DMS53 treated with DMSO at 0.1 percent for 48 hours (cell line): Measurements from ENCODE around the gene EGFR.

Experiments used
- DNase-seq: peaks from one replicate; lab custom pipeline; 2025; ENCODE audit not compliant: unreplicated experiment; lab: John Stamatoyannopoulos, UW

EGFR gene

DNA sequence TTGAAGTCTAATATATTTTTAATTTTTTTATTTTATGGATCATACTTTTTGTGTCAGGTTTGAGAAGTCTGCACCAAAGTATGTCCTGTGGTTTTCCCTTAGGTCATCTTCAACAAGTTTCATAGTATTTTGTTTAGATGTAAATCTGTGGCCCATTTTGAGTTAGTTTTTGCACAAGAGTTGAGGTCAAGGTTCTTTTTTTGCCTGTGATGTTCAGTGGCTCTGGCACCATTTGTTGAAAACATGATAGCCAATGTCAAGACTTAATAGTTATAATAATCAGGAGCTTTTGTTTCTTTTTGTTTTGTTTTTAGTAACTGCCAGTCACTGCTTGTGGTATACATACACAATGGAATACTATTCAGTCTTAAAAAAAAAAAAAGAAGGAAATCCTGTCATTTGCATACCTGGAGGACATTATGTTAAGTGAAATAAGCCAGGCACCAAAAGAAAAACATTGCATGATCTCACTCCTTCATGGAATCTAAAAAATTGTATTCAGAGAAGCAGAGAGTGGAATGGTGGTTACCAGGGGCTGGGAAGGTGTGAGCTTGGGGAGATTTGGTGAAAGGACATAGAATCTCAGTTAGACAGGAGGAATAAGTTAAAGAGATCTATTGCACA lies 61.3 kb downstream of the EGFR start:
- no peak for DNase-seq

- no peak for DNase-seq
Observed at GRCh38 chr7:55081068-55081467, 62.3 kb downstream of the EGFR start.

DNA sequence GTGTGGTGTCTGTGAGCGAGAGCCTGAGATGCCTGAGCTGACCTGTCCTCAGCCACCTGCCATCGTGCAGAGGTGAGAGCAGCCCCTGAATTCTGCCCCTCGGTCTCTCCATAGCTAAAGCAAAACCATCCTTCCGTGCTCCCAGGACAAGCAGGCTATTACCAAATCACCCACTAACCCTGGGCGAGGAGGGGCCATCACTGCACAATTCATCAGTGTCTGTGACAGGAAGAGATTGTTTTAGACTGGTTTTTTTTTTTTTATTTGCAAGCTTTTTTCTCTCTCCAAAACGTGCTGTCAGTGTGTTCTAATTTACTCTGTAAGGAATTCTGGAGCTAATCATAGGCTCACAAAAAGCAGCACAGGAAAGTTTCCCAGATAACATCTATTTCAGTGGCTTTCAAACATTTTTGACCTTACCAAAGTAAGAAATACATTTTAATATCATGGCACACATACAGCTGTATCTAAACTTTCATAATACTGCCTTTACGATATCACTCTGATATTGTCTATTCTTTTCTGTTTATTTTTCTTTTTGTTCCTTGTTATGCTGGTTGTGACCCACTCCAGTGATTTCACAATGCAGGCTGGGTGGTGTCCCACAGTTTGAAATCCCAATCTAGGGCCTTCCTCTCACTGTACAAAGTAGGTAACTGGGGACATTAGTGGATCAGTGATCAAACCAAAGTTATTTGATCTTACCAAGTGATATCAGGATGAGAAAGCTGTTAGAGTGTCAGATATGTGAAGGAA lies 62.8 kb downstream of the EGFR start:
- DNase-seq, result no peak

- no peak for DNase-seq
Observed at GRCh38 chr7:55082228-55082603, 63.4 kb downstream of the EGFR start.

DNA sequence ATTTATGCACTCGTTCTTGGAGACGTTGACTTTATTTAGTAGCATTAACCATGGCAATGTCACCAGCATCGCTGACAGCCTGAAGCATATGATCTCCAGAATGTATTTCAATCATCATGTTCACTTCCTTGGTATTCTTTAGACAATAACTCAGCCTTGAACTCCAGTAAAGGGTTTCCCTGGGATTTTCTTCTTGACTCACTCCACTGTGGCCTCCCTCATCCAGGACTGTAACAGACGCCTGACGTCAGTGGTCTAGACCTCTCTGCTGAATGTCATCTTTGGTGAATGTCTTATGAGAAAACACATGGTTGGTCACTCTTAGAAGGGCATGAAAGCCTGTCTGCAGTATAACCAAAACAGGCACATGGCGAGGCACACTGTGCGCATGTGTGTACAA lies 64.4 kb downstream of the EGFR start:
- DNase-seq, result no peak

- DNase-seq, result no peak
Observed at GRCh38 chr7:55084307-55084706, 65.5 kb downstream of the EGFR start.

- DNase-seq, result no peak
Observed at GRCh38 chr7:55085511-55086412, 66.9 kb downstream of the EGFR start.

DNA sequence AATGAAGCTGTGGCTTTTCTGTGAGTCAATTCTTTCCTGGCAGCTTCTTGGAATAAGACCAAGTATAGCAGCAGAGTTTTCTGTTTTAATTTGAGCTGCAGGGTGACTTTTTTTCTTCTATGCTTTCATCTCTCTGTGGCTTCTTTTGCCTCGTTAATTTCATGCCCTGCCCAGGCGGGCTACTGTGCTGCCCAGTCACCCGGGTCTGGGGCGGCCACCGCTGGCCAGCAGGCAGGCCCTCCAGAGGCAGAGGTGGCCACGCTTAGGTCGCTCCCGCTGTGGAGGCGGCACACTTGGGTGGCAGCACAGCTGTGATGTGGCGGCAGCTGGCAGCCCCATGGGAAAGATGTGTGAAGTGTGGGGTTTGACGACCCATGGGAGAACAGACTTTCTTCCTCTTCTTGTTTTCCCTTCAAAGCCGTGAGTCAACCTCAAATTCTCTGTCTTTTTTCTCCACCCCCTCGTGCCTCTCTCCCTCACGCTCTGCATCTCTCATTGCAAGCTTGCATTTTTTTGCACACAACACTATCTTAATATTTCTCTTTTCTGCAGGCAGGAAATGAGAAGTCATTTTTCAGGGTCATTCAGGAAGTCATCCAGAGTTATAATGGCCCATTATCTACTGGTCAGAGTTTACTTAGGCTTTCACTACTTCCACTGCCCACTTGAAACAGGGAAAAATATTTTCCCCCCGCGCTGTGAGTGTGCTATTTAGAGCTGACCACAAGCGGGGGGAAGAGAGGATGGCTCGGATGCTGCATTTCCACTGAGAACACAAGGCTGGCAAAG lies 67.8 kb downstream of the EGFR start:
- DNase-seq, result peak; percentile 1

DNA sequence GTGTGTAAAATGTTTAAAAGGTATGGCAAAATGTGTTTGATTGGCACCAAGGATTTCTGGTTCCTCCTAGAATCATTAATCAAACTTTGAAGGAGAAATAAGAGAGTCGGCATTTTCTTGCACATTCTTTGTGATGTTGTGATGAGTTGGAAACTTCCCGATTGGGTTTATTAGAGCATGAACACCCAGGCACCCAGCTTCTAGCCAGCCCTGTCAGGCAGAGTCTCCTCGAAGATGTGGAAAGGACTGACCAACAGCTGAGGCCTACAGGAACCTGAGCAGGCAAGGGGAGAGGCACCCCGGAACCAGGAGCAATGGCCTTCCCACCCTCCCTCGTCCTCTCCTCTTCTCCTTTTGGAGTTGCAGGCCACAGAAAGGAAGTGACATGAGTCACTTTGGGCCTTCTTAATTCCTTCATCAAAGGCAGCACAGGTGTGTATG lies 68.7 kb downstream of the EGFR start:
- DNase-seq, result no peak

DNA sequence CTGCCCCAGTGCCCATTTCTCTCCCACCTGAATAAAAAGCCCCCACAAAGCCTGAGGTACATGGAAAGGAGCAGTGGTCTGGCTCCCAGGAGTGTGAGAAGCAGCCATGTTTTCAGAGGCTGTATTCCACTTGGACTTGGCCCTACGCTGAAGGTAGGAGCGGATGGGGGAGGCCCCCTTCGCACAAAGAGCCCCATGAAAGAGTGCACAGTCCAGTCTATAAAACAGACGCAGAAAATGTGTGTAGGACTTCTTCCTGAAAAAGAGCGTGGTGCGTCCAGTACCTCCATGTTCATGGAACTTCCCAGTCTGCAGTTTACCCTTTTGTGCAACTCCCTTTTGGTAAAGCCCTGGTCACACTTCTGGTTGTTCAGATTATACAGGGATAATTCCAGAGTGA lies 69.3 kb downstream of the EGFR start:
- no peak for DNase-seq

DNA sequence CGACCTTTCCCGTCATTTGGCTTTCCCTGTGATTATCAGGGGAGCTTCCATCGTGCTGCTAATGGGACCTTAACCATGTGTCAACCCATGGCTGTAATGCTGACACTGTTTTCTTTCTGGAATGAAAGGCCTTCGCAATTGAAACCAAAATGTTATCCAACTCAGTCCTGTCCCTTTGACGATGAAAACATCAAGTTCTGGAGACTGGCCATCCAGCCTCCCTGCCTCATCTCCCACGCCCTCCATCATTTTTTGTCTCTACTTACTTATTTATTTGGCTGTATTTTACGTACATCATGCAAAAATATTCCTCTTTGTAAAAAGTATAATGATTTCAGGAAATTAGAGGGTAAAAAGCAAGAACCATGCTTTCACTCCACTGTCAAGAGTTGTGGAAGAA lies 69.8 kb downstream of the EGFR start:
- no peak for DNase-seq

- DNase-seq, result peak; percentile 26
Observed at GRCh38 chr7:55092186-55092974, 73.6 kb downstream of the EGFR start.

DNA sequence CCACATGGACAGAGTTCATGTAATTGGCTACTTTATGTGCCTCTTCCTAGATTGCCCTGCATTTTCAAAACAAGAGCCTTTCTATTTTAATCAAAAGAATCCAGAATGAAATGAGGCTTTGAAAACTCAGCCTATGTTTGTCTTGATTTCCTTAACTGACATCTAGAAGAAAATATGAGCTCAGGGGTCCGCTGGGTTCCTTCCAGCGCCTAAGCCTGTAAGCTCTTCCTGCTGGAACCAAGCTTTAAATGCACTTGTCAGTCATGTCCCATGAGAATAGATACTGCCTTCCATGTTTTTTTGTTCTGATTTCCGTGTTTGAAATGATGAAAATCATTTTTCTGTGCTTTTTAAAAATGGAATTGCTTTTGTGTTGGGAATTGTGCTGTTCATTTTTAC lies 74.2 kb downstream of the EGFR start:
- no peak for DNase-seq

GRCh38 chr7:55093674-55094073 lies 74.9 kb downstream of the EGFR start:
- no peak for DNase-seq

DNA sequence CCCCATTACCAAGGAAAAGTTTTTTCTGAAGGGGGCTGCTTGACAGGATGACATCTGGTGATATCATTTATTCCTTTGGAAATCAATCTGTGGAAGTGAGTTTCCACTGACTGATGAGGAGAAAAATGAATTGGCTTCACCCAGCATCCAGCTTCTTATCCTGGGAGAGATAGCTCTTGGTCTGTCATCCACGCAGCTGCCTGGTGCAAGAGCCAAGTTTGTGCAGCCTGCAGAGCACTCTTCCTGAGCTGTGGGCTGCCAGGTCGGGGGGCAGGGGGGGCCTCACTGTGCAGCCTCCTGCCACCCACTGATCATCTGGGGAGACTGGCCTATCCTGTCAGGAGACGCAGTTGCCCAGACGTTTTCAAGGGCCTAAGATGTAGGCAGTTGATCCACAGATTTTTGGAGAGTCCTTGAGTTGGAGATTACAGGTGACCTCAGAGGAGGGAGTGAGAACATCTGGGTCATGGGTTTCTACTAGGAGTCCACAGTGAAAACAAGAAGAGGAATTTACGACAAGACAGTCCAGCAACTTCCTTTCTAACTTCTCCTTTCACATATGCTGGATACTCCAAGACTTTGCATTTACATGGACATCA lies 75.4 kb downstream of the EGFR start:
- no peak for DNase-seq

GRCh38 chr7:55095672-55096071 lies 76.9 kb downstream of the EGFR start:
- DNase-seq, result no peak

- no peak for DNase-seq
Observed at GRCh38 chr7:55096323-55096722, 77.5 kb downstream of the EGFR start.

DNA sequence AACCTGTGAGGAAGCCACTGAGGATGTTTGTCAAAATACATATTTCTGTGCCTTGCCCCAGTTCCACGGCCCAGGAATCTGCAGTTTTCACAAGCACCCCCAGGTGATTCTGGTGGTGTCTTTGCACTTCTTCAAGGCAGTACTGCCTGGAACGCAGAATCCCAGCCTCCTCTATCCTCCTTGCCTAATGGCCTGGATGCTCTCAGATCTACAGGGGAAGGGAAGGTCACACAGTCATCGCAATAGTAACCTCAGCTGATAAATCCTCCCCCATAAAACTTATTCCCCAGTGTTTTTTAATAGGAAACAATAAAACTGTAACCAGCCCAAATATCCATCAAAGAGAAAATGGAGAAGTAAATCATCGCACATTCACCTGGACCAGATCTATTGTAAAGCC lies 78.3 kb downstream of the EGFR start:
- DNase-seq, result no peak

- no peak for DNase-seq
Observed at GRCh38 chr7:55099066-55099820, 80.4 kb downstream of the EGFR start.
